EL (cell line): ENCODE results near the gene TENM3.
A peak's percentile ranks its signal among the peaks of the same experiment; 100 is the strongest.
"Not testable (repeated sequence)": the region's sequence is repeated elsewhere in the genome, so short reads cannot be mapped to it uniquely, and the experiment has no call there.

Experiments
- DNase-seq: peaks from one replicate; pipeline ENCODE4 v3.0.0-alpha.2; 2016

TENM3 gene

DNA sequence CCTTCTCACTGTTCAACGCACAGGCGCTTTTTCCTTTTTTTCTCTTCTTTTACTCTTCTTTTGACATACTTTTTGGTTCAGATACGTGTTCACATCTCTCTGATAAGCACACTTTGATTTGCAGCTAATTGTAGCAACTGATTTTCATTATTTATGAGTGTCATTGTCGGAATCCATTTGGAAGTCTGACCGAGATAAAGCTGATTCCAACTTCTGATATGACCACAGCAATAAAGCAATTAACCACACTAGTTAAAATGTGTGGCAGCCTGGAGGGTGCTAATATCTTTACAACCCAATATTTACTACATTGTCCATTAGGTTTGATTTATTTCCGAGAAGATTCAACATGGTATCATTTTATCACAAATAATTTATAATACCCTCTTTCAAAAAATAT is 101.8 kb downstream of the TENM3 start:
- no peak for DNase-seq

DNA sequence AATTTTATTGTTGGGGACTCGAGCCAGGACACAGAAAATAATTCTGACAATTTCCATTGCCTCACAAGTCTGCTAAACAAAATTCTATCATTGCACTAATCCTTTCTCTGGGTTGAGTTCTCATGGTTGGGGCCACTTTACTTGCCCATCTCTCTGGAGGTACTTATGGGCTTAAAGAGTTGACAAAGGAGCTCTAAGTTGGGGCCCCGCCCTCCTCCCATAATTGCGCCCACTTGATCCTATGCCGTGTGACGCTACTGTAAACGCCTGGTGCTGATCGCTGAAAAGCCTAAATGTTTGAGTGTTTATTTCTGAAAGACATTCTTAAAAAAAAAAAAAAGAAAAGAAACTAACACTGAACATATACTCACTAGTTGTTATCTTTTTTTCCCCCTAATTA is 103.0 kb downstream of the TENM3 start:
- no peak for DNase-seq

DNA sequence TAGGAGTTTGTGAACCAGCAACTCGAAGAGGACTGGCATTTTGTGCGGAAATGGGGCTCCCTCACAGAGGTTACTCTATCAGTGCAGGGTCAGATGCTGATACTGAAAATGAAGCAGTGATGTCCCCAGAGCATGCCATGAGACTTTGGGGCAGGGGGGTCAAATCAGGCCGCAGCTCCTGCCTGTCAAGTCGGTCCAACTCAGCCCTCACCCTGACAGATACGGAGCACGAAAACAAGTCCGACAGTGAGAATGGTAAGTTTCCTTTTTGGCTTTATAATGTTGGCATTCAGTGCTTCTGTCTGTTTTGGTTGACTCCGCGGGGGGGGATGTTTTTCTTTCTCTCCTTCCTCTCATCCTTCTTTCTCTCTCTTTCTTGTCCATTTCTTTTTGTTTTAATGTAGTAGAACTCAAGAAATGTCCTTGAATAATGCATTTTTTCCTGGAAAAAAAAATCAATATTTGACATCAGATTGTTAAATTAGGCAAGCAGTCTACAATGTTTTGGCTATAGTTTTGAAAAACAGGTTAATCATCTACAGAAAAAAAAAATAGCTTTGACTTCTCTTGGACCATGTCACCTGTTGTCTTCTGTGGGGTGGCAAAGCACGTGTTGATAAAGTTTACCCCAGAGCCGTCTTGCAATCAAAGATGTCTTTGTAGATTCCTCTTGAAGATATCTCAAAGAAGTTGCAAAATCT is 103.6 kb downstream of the TENM3 start:
- DNase-seq: no peak

DNA sequence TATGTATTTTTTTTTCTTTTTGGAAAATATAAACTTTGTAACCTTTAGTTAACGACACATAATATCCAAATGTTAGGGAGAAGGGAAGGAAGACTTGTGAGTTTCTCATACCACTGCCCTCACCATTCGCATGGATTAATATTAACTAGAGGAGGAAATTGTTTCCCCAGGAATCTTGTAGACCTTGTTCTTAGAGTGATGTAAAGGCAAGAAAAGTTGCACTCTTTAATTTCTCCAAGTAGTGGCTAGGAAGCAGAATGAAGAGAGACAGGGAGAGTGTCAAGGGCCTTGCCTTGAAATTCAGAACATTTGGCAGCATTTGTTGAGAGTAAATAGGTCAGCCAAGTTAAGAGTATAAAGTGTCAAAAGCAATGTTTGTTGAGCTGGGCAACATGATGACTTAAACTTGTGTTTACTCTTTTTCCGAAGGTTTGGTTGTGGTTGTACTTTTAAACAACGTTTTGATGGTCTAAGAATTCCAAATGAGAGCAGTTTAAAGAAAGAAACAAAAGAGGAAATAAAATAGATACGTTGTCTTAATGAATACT is 105.7 kb downstream of the TENM3 start:
- no peak for DNase-seq

DNA sequence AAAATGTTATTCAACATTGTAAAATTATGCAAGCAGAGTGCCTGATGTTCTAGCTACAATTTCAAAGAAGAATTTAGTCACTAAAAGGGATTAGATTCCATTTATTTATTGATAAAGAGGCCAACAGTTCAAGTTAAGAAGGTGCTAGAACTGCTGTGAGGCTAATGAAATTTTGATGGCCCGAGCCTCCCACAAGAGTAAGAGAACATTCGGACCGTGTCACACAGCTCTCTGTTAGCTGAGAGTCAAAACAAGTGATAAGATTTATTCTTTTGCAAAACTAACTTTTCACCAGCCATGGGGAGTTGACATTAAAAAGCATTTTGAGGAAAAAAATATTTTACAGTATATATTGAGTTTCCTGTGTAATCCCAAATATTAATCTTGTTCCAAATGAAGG is 106.8 kb downstream of the TENM3 start:
- DNase-seq: no peak

DNA sequence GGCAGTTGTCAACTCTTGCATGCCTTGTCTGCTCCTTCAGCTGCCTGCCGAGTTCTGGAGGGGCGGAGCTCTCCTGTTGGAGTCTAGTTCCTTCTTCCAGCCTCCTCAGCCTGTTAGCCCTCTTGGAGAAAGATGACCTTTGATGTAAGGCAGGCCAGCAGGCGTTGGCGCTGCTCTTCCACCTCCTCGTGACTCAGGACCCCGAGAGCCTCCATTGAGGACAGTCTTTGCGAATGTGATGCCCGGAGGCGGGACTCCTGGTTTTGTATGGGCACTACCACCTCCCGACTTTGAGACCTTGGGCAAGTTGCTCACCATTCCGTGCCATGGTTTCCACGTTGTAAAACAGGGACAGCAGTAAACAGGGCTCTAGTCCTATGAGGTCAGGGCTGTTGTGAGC is 108.3 kb downstream of the TENM3 start:
- no peak for DNase-seq

DNA sequence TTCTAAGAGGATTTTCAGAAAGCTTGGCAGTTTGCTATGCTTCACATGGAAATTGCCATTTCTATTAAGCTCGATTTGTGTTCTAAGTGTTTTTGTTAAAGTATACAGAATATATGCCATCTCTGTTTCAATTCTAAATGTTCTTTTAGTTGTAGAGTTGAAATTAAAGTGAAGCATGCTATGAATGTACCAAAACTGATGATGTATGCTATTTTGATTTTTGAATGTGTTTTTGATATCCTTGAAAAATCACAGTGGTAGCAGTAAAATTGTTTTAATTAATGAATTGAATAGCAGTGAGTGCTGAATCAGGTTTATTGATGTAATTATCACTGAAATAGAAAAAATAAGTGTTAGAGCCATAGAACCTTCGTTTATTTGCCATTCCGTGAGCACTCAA is 110.9 kb downstream of the TENM3 start:
- DNase-seq: no peak

DNA sequence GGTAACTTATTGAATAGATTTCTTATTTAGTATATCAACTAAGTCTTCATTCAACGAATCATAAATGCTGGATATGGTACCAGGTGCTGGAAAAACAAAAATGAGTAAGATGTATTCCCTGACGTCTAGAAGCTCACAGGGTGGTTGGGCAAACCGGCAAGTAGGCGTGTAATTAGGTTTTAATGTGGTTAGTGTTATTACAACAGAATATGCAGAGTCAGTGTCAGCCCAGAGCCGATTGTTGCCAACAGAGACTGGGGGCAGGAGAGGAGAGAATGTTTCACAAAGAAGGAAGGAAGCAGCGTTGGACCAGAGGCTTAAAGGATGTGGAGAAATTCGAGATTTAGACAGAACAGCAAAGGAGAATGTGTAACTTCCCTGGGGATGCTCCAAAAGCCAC is 111.7 kb downstream of the TENM3 start:
- DNase-seq: no peak

DNA sequence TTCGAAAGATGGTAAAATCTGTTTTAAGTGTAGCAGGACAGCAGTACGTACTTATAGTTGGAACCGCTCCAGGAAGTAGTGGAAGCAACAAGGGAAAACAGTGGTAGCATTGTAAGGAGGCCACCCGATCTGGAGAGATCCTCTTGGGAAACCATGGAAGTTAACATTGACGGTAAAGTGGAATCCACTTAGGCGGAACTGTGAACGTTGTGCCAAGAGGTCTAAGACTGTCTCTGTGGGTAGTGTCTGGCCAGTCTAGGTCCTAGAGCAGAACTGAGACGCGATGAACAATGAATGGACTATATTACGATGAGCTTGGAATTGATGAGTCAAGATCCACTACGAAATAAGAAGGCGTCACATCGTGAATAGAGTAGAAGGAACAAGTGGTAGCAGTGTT is 124.0 kb downstream of the TENM3 start:
- no peak for DNase-seq

DNA sequence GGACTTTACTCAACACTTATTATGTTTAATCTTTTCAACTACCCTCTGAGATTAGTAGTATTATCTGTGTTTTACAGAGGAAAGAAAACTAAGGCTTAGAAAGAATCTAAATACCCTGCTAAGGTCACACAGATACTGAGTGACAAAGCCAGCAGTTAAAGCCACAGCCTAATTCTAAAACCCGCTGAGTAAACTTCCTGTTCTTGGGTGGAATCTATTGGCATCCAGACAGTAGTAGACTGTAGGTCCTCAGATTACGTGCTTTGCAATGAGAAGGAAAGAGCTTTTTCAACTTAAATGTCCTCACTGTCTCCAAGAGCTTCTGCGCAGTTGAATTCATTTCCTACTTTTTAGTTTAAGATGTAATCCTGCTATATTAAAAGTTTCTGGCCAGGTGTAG is 126.0 kb downstream of the TENM3 start:
- DNase-seq: peak; percentile 13

DNA sequence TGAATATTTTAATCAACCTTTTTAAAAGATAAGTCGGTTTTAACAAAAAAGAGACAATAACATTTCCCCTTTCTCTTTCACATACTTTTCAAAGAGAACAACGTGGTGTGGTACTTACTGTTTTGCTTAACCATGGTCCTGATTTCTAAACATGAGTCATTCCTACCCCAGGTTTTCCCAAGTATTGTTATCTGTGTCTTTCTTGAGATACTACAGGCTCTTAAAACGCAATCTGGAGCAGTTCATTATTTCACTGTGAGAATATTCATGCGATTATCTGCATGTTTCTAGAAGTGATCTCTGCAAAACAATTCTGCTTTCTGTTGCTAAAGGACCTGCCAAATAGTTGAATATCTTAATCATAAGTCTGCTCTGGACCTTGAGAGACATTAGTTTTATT is 127.3 kb downstream of the TENM3 start:
- no peak for DNase-seq

DNA sequence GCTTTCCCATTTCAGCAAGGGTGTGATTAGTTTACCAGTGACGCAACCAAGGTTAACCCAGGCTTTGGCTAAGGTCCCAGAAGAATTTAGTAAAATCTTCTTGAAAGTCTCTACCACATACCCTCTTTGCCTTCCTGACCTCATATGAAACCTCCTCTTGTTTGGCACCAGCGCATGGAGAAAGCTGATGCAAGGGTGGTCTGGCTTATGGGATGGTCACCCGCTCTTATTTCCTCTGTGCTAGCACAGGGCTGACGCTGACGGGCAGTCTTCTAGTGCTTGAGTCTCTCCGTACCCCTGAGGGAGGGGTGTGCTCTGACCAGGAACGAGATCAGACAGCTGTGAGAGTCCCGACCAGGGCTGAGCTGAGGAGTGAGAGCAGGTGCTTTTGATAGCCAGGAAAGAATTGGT is 137.6 kb downstream of the TENM3 start:
- DNase-seq: no peak

DNA sequence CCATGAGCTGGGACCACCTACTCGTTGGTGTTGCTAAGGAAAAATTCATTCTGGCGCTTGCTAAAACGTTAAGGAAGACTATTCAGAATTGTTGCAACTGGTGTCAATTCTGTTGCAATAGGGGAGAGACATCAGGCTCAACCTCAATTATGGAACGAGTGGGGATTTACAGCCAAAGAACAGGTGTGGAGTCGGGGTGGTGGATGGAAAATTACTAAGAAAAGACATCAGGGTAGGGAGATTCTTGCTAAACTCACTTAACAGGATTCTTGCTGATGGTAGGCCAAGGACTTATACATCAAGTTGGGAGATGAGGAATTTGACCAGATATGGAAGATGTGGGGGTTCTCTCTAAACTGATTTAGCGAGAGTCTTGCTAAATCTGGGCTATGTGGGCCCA is 139.7 kb downstream of the TENM3 start:
- no peak for DNase-seq

DNA sequence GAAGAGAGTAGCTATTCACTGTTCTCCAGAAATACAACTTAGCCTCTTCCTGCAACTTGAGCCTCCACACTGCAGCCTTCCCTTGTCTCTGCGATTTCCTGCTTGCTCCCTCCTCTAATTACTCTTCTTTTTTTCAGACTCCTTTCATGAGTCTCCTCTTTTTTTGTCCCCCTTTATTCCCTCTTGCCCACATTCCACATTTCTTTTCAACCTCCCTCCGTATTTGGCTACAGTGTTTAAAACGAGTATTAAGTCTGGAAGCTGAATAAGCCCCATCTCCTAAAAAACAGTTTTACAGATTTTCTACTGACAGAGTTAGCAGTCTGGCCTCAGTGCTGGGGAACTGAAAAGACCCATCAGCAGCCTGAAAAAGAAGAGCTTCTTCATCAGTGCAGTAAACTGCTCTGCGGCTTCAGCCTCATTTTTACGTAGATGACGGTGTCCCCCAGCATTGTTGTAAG is 141.5 kb downstream of the TENM3 start:
- DNase-seq: no peak

DNA sequence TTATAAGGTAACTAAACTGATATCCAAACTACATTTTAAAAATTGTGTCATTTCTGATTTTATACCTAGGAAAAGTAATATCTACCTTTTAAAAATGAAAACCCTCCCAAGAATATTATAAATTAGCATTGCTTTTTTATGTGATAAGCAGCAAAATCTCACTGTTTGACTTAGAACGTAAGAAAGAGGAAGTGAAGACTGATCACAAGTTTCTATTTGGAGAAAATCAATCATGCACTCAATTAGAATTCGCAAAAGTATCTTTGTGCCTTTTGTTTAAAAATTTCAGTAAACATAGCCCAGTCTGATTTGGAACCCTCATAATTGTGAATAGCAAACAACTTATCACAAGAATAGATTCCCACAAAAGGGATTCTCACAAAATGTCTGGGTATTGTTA is 142.7 kb downstream of the TENM3 start:
- no peak for DNase-seq

DNA sequence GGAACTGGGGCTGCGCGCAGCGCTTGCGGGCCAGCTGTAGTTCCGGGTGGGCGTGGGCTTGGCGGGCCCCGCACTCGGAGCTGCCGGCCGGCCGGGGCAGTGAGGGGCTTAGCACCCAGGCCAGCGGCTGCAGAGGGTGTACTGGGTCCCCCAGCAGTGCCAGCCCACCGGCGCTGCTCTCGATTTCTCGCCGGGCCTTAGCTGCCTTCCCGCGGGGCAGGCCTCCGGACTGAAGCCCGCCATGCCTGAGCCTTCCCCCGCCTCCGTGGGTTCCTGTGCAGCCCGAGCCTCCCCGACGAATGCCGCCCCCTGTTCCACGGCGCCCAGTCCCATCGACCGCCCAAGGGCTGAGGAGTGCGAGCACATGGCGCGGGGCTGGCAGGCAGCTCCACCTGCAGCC is 143.4 kb downstream of the TENM3 start:
- DNase-seq: not testable (repeated sequence)

DNA sequence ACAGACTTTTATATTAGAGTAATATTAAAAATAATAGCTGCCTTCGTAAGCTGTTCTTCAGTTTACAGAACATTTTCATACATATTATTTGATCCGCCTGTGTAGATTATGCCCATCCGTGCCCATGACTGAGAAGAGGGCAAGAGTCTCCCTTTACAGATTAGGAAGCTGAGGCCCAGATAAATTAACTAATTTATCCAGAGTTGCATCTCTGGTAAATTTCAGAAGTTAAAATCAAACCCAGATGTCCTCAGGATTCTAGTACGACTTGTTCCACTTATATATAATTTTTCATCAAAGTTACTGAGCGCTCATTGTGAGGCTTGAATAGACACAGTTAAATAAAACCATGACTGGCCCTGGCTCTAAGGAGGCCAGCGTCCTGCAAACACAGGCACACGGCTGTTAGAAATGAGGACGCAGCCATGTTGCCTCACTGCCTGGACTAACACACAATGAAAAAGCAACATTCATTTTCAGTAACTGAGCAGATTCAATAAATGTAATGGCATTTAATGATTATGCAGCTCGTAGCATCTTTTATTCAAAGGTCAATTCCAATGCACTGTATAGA is 148.0 kb downstream of the TENM3 start:
- no peak for DNase-seq

DNA sequence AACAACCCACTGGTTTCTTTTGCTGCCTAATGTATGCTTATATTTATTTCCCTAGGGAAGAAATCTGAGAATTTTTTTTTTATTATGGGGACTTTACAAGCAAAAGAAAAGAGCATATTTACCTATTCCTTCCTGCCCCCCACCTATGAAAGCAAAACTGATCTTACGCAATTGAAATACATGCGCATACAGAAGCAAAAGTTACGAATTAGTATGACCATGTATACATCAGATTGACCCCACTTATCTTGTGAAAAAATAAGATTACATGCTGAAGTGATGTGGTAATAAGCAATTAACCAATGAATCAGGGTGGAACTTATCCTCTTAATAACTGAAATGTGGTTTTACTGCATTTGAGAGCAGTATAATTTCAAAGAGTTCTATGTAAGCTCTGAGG is 151.0 kb downstream of the TENM3 start:
- no peak for DNase-seq

DNA sequence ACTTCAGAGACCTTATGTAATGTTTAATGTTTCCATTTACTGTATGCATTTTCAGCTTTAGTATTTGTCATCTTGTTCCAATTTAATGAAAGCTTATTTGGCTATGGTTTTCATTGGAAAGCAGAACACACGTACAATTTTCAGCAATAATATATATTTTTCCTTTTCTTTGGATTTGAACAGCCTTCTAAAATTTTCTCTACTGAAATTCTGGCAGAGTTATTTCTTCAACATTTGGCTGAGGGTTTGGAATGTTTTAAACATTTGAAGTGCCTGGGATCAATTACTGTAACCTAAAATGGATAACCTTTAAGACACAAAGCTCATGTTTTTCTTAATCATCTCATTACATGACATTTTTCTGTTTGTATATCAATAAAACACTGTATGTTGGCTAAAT is 156.9 kb downstream of the TENM3 start:
- DNase-seq: no peak

DNA sequence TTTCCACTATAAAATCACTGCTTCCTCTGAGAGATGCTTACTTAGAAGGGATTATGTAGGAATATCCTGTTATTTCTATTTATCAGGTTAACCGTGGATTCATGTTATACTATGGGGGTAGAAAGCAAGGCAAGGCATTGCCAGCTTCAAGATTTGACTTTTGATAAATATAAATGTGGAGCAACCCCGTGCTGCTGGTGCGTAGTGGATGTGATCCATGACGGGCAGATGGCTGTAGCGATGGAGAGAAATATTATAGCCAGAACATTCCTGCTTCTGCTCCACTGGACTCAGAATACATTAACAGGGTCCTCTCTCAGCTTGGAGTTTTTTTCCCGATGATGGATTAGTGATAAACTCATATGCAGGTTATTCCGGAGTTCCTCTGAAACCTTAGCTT is 157.6 kb downstream of the TENM3 start:
- no peak for DNase-seq

DNA sequence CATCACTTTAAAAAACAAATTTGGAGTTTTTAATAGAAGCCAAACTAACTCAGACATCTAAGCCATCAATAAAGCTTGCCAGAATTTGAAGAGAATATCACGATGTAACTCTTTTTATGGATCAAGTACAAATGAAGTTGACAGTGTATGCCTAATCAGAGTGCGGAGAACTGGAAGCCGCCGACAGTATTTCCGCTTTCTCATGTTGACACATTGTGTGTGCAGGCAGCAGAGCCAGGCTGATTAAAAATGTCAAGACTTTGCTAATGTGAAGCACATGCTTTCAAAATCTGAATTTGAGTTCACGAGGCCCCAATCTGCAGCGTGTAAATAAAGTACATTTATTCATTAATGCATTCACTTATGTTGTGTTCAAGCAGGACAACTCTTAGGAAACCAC is 161.2 kb downstream of the TENM3 start:
- DNase-seq: no peak

DNA sequence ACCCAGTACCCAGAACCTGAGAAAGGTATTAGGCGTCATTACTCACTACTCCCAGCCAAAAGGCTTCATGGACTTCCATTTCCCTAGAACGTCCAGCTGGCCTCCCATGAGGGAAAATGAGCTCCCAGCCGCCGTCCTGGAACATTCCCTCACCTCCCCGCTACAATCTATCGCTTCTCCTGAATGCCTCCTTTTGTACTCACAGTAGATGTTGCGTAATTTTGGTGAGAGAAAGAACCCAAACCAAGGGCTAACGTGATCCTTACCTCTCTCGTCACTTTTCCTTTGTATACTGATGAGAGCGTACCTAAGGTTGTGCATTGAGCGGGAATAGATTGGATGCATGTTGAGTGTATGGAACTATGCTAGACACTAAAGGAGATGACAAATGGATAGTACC is 161.9 kb downstream of the TENM3 start:
- no peak for DNase-seq

DNA sequence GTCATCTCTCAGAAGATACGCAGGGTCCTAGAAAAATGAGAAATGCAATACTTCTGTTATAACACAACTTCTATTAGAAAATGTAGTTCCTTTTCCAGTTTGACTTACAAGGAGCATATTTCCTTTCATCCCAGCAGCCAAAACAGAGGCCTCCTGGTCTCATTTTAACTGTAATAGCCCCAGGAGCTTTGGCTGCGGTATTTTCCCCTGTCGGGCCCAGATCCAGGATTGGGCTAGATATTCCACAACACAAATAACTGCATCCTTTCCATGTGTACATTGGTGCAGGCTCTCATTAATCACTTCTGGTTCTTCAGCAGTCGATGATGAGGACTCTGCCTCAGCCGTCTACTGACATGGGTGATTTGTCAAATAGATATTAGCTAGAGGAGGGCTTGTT is 166.1 kb downstream of the TENM3 start:
- DNase-seq: no peak

DNA sequence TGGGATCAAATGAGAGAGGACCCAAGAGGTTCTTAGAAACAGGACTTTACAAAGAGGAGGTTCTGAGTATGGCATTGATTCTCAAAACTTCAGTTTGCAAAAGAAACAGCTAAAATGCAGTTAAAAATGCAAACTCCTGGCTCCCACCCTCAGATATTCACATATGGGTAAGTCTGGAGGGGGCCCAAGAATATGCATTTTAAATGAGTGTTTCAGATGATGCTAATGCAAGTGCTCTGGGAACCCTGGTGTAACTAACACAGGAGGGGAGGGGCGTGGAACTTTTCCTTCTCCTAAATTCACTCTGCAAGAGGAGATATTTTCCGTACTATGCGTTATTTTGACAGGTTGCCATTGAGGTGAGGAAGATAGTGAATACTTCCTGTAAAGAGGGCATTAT is 168.2 kb downstream of the TENM3 start:
- no peak for DNase-seq

DNA sequence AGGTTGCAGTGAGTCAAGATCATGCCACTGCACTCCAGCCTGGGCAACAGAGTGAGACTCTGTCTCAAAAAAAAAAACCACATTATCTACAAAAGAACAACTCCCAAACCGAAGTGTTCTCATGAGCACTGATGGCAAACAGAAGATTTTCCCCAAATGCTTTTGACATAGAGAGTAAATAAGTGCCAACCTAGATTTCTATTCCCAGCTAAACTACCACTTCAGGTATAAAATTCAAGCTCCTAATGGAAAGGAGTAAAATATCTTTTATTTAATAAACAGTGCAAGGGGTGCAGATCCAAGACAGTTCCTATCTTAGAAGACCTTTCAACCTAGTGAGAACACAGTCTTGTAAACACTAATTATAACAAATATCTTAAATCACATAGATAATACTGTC is 170.3 kb downstream of the TENM3 start:
- no peak for DNase-seq
